OCI-LY1 (cell line): ENCODE data around the gene VIPR2.

ENCODE experiments used
- H2AFZ ChIP-seq: fragments of 200-600 bp; sonication (generic), shearing (Covaris generic); 2 replicates; pipeline ENCODE4 v1.6.0; 2014; ENCODE audit warnings: antibody characterized with exemption, mild to moderate bottlenecking, low read length
- H3F3A ChIP-seq: fragments of 200-600 bp; sonication (generic), shearing (Covaris generic); 2 replicates; pipeline ENCODE4 v1.6.0; 2014; ENCODE audit warnings: mild to moderate bottlenecking, antibody characterized with exemption, low read length, moderate library complexity; ENCODE audit not compliant: insufficient read depth
- H3K27ac ChIP-seq: fragments of 200-600 bp; sonication (generic); 2 replicates; pipeline ENCODE4 v1.5.1; 2014; ENCODE audit warnings: low read length, mixed run types, mild to moderate bottlenecking, low read depth; ENCODE audit not compliant: poor library complexity, severe bottlenecking
- H3K27me3 ChIP-seq: fragments of 200-600 bp; sonication (generic); 2 replicates; pipeline ENCODE4 v1.6.0; 2014; ENCODE audit warnings: antibody characterized with exemption, mild to moderate bottlenecking, low read length, moderate library complexity; ENCODE audit not compliant: insufficient read depth
- H3K36me3 ChIP-seq: fragments of 200-600 bp; sonication (generic); 2 replicates; pipeline ENCODE4 v1.6.1; 2014; ENCODE audit warnings: mild to moderate bottlenecking, antibody characterized with exemption, low read length, moderate library complexity, mixed read lengths; ENCODE audit not compliant: insufficient read depth
- H3K4me1 ChIP-seq: fragments of 200-600 bp; sonication (generic); 2 replicates; pipeline ENCODE4 v1.5.1; 2014; ENCODE audit warnings: mild to moderate bottlenecking, low read length, moderate library complexity; ENCODE audit not compliant: insufficient read depth, severe bottlenecking
- H3K4me2 ChIP-seq: fragments of 200-600 bp; sonication (generic), shearing (Covaris generic); 2 replicates; pipeline ENCODE4 v1.6.1; 2014; ENCODE audit warnings: low read length
- H3K4me3 ChIP-seq: fragments of 200-600 bp; sonication (generic); 2 replicates; pipeline ENCODE4 v1.5.1; 2014; ENCODE audit warnings: low read length, low read depth, mild to moderate bottlenecking, mixed read lengths; ENCODE audit not compliant: poor library complexity, severe bottlenecking
- H3K79me2 ChIP-seq: fragments of 200-600 bp; shearing (Covaris generic); 2 replicates; pipeline ENCODE4 v1.6.1; 2016; ENCODE audit warnings: mixed run types, low read length, mixed read lengths; ENCODE audit not compliant: insufficient read depth
- H3K9ac ChIP-seq: fragments of 200-600 bp; sonication (generic), shearing (Covaris generic); 2 replicates; pipeline ENCODE4 v1.6.1; 2014; ENCODE audit warnings: mild to moderate bottlenecking, low read length, mixed read lengths
- H3K9me2 ChIP-seq: fragments of 200-600 bp; sonication (generic), shearing (Covaris generic); 2 replicates; pipeline ENCODE4 v1.6.1; 2014; ENCODE audit warnings: low read depth, mild to moderate bottlenecking, low read length, mixed read lengths
- H3K9me3 ChIP-seq: fragments of 200-600 bp; shearing (Covaris generic); 2 replicates; pipeline ENCODE4 v1.6.1; 2014; ENCODE audit warnings: low read length, mixed read lengths
- H4K20me1 ChIP-seq: fragments of 200-600 bp; sonication (generic), shearing (Covaris generic); 2 replicates; pipeline ENCODE4 v1.6.0; 2016; ENCODE audit warnings: mild to moderate bottlenecking, low read length; ENCODE audit not compliant: insufficient read depth
- CTCF ChIP-seq: fragments of 200-600 bp; sonication (generic), shearing (Covaris generic); IDR thresholded peaks from 2 replicates; pipeline ENCODE4 v1.5.1; 2017; ENCODE audit warnings: mild to moderate bottlenecking, antibody characterized with exemption, low read length, moderate library complexity, mixed read lengths
- EZH2 ChIP-seq: fragments of 200-600 bp; sonication (generic), shearing (Covaris generic); IDR thresholded peaks from 2 replicates; pipeline ENCODE4 v1.8.0; 2017; ENCODE audit warnings: borderline replicate concordance, mixed run types, mild to moderate bottlenecking, antibody characterized with exemption, low read length, moderate library complexity, mixed read lengths

Gene VIPR2

GRCh38 chr7:159142730-159143129, 1.9 kb downstream of the VIPR2 start:
- TF ChIP-seq EZH2: no peak
- TF ChIP-seq CTCF: no peak
- H3K4me2 ChIP-seq: no peak overlapping the region
- no peaks in the 10 kb centered on the region for H3K4me1 ChIP-seq
- no peaks in the 10 kb centered on the region for H4K20me1 ChIP-seq
- 0 out of 2 replicates have a peak, but pooled peaks cover 3% of the 10 kb centered on the region for H3K9me3 ChIP-seq
- H3K9ac ChIP-seq: no peak overlapping the region
- no peak overlapping the region for H3K27ac ChIP-seq
- no peaks in the 10 kb centered on the region for H3K36me3 ChIP-seq
- H3F3A ChIP-seq: no peaks in the 10 kb centered on the region
- no peaks in the 10 kb centered on the region for H3K79me2 ChIP-seq
- H3K27me3 ChIP-seq: no peaks in the 10 kb centered on the region
- no peaks in the 10 kb centered on the region for H3K9me2 ChIP-seq
- H2AFZ ChIP-seq: no peak overlapping the region
- H3K4me3 ChIP-seq: no peak overlapping the region

GRCh38 chr7:159142199-159142598, 2.5 kb downstream of the VIPR2 start:
- Histone ChIP-seq H3K9me2 (no peaks in the 10 kb centered on the region), H3K36me3 (no peaks in the 10 kb centered on the region), H3K9me3 (0 out of 2 replicates have a peak, but pooled peaks cover 3% of the 10 kb centered on the region), H3K9ac (no peak overlapping the region), H3K4me3 (no peak overlapping the region), H3F3A (no peaks in the 10 kb centered on the region), H4K20me1 (no peaks in the 10 kb centered on the region), H3K27ac (no peak overlapping the region), H3K4me2 (no peak overlapping the region), H3K27me3 (no peaks in the 10 kb centered on the region), H2AFZ (no peak overlapping the region), H3K4me1 (no peaks in the 10 kb centered on the region), H3K79me2 (no peaks in the 10 kb centered on the region)
- no peak for TF ChIP-seq EZH2
- TF ChIP-seq CTCF: no peak

- no peaks in the 10 kb centered on the region for H3K9me2 ChIP-seq
- H3F3A ChIP-seq: no peaks in the 10 kb centered on the region
- H3K9me3 ChIP-seq: 0 out of 2 replicates have a peak, but pooled peaks cover 3% of the 10 kb centered on the region
- TF ChIP-seq CTCF: no peak
- TF ChIP-seq EZH2: no peak
- no peaks in the 10 kb centered on the region for H3K36me3 ChIP-seq
- no peak overlapping the region for H2AFZ ChIP-seq
- H3K9ac ChIP-seq: no peak overlapping the region
- H3K27ac ChIP-seq: no peak overlapping the region
- no peaks in the 10 kb centered on the region for H3K4me1 ChIP-seq
- no peak overlapping the region for H3K4me3 ChIP-seq
- H3K4me2 ChIP-seq: no peak overlapping the region
- no peaks in the 10 kb centered on the region for H3K27me3 ChIP-seq
- H4K20me1 ChIP-seq: no peaks in the 10 kb centered on the region
- no peaks in the 10 kb centered on the region for H3K79me2 ChIP-seq
Measured at GRCh38 chr7:159141660-159142059, 3.0 kb downstream of the VIPR2 start.
